Fibroblast of lung (primary cell): ENCODE data around the gene CLPTM1L.
"Not testable (repeated sequence)": the region's sequence is repeated elsewhere in the genome, so short reads cannot be mapped to it uniquely, and the experiment has no call there.

Experiments
- CTCF ChIP-seq, 2 donors: IDR thresholded peaks in 1 of 2; conservative IDR thresholded peaks in 1 of 2; 1 replicate in 1 of 2; 2 replicates in 1 of 2; pipeline ENCODE4 v1.5.1; 2011 to 2012; ENCODE audit warnings: low read length in 2 of 2, control low read depth in 1 of 2, inconsistent platforms in 1 of 2, low read depth in 1 of 2, mild to moderate bottlenecking in 1 of 2
- EZH2 ChIP-seq: IDR thresholded peaks from 2 replicates; pipeline ENCODE4 v1.5.1; 2012; ENCODE audit warnings: low read length, control low read depth, mild to moderate bottlenecking; ENCODE audit errors: missing control alignments

- TF ChIP-seq CTCF (conservative IDR thresholded peaks at IDR 0.05 in 1 of 2, IDR thresholded peaks at IDR 0.05 in 1 of 2; ENCODE audit: low read depth in 1 of 2, low read length in 2 of 2); EZH2: not testable (repeated sequence)
These were observed 61.2 kb downstream of the CLPTM1L start for GRCh38 chr5:1283729-1284041.
